SJSA1 (cell line): ENCODE data around the gene SCUBE2. TPM values are rescaled to one million over a fixed set of nuclear protein-coding genes. Genes with fewer than 3 reads are reported as not detected.

Experiments
- DNase-seq, 2 experiments: peaks; one replicate each; pipeline ENCODE4 v3.0.0-alpha.2; 2015 to 2020; ENCODE audit warnings: low spot score in 2 of 2, low read depth in 1 of 2
- H3K27ac ChIP-seq: fragments of 250-450 bp; sonication (Bioruptor Pico); 2 replicates; pipeline ENCODE4 v1.5.1; 2020; ENCODE audit warnings: mild to moderate bottlenecking, moderate library complexity
- H3K27me3 ChIP-seq: fragments of 250-450 bp; sonication (Bioruptor Pico); replicated peaks from 2 replicates; pipeline ENCODE4 v1.5.1; 2020; ENCODE audit warnings: mild to moderate bottlenecking, moderate library complexity
- H3K36me3 ChIP-seq: fragments of 250-450 bp; sonication (Bioruptor Pico); 2 replicates; pipeline ENCODE4 v1.5.1; 2020; ENCODE audit warnings: mild to moderate bottlenecking
- H3K4me1 ChIP-seq: fragments of 250-450 bp; sonication (Bioruptor Pico); replicated peaks from 2 replicates; pipeline ENCODE4 v1.6.1; 2021; ENCODE audit warnings: mild to moderate bottlenecking
- H3K4me3 ChIP-seq: fragments of 250-450 bp; sonication (Bioruptor Pico); 2 replicates; pipeline ENCODE4 v1.5.1; 2020; ENCODE audit warnings: mild to moderate bottlenecking
- H3K9me3 ChIP-seq: fragments of 250-450 bp; sonication (Bioruptor Pico); replicated peaks from 2 replicates; pipeline ENCODE4 v1.5.1; 2020; ENCODE audit warnings: mild to moderate bottlenecking
- total RNA-seq: library from RNA; depleted of rRNA; stranded (reverse); fragments of >200 nt; shearing (Covaris generic); gene quantifications from 2 replicates; pipeline ENCODE4 v1.2.3, GENCODE V29; 2014; rRNA removed

Gene SCUBE2
- total RNA-seq: not detected in 2 replicates

DNA sequence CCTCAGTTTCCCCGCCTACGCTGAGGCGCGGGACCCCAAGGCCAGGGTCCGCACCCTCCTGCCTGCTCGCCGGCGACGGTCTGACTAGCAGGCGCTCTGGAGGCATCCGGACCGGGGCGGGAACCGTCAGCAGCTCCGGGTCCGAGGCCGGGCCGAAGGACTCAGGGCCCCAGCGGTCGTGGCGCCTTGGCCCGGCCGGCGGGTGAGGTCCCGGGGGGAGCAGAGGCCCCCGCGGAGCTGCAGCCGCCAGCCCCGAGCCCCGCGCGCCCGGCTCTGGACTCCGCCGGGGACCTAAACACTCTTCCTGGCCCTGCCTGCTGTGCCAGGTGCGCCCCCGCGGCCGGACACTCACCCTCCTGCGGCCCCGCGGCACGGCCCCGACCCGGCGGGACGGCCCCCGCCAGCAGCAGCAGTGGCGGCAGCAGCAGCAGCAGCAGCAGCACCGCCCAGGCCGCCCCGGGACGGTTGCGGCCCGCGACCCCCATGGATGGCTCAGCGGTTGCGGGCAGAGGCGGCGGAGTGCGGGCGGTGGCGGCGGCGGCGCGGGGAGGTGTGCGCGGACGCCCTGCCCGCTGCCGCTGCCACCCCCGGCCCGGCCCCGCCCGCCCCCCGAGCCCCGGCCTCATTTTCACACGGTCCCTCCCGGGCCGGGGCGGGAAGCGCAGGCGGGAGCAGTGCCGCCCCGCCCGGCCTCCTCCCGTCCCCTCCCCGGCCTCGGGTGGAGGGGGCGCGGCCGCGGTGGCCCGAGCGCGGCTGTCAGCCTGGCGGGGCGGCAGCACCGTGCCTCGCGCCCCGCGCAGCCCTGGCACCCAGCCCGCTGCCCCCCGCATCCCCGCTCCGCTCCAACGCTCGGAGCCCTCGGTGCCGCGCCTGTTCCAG is at the start of gene SCUBE2:
TSS of gene SCUBE2 (minus strand) at position 556 of the 879 bp plus-strand sequence. CDS start at position 485, 71 bp downstream.
- no peak for DNase-seq
- Histone ChIP-seq H3K27me3 (peaks cover 9% of the 10 kb centered on the region; the same call in 1 of the 2 replicates), H3K27ac (no peak within 1 kb of the TSS), H3K4me1 (no peaks in the 10 kb centered on the region; the same call in 1 of the 2 replicates), H3K36me3 (no peaks in the 10 kb centered on the region), H3K4me3 (peak within 1 kb of the TSS; percentile 27), H3K9me3 (no peaks in the 10 kb centered on the region)

DNA sequence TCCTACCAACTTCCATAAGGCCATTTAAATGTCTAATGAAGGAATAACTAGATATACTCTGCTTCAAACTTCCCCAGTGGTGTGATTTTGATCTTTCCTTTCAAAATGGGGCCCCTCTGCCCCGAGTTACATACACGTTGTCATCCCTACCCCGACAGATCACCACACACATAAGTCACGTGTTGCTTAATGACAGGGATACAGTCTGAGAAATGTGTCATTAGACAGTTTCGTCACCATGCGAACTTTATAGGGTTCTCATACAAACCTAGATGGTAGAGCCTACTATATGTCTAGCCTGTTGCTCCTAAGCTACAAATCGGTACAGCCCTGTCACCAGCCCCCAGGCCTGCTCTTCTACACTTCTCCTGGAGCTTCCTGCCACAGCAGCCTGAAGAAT is 49.8 kb upstream of the SCUBE2 start:
- H3K9me3 ChIP-seq: no peaks in the 10 kb centered on the region
- H3K27me3 ChIP-seq: no peaks in the 10 kb centered on the region
- no peak for DNase-seq
- no peak overlapping the region for H3K27ac ChIP-seq
- peaks cover 53% of the 10 kb centered on the region for H3K36me3 ChIP-seq
- H3K4me3 ChIP-seq: no peak overlapping the region
- H3K4me1 ChIP-seq: peaks cover 19% of the 10 kb centered on the region

- Histone ChIP-seq H3K4me1 (peaks cover 19% of the 10 kb centered on the region), H3K27me3 (no peaks in the 10 kb centered on the region), H3K36me3 (peaks cover 46% of the 10 kb centered on the region), H3K27ac (no peak overlapping the region), H3K4me3 (no peak overlapping the region), H3K9me3 (no peaks in the 10 kb centered on the region)
- DNase-seq: no peak
These were observed 48.4 kb upstream of the SCUBE2 start for GRCh38 chr11:9139628-9140357.

DNA sequence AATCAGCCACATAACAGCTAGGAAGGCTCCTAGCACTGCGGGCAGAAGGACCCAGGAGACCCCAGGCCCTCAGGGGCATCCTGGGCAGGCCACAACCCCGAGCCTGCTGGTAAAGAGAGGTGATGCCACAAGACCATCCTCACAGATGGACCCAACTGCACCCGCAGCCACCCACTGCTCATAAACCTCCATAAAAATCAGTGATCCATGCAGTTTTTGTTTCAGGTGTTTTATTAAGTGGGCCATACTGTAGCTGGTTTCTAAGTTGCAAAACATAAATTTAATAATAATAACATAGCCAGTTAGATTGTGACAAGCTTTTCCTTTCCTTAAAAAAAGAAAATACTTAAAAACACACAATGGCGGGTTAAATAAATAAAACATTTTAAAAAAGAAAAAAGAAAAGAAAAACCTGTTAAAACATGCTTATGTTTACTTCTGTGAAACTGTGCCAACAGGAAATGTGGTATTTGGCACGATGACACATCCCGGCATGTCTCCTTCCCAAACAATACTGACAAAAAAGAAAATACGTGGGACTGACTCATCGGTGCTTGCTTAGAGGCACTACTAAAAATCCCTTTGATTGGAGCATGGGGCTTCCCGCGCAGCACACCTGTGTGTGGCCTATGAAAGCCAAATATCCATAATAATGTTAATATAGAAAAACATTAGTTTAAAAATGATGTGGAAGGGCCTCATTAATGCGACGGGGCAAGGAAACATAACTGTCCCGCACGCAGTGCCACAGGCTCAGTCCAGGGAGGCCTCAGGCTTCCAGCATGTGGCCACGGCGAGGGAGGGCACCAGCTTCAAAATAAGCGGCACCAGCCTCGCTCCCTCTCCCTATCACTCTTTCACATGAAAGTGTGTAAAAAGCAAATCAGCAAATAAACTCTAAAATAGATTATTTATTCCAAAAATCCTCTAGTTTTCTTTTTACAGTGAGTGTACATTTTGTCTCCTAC is 47.5 kb upstream of the SCUBE2 start:
- Histone ChIP-seq H3K9me3 (no peaks in the 10 kb centered on the region), H3K4me3 (no peak overlapping the region), H3K36me3 (peaks cover 41% of the 10 kb centered on the region), H3K27ac (no peak overlapping the region), H3K27me3 (no peaks in the 10 kb centered on the region), H3K4me1 (peaks cover 19% of the 10 kb centered on the region)
- DNase-seq: peak; percentile 63 to 81

GRCh38 chr11:9138133-9138453 is 46.7 kb upstream of the SCUBE2 start:
- no peak overlapping the region for H3K27ac ChIP-seq
- peaks cover 35% of the 10 kb centered on the region for H3K36me3 ChIP-seq

GRCh38 chr11:9137293-9138132 is 46.1 kb upstream of the SCUBE2 start:
- Histone ChIP-seq H3K4me3 (no peak overlapping the region), H3K36me3 (peaks cover 31% of the 10 kb centered on the region), H3K4me1 (peaks cover 19% of the 10 kb centered on the region), H3K9me3 (no peaks in the 10 kb centered on the region), H3K27me3 (no peaks in the 10 kb centered on the region), H3K27ac (no peak overlapping the region)
- DNase-seq: peak; percentile 42 to 51

More at GRCh38 chr11:9138133-9138453, 46.7 kb upstream of the SCUBE2 start:
- no peak for DNase-seq
- Histone ChIP-seq H3K27me3 (no peaks in the 10 kb centered on the region), H3K9me3 (no peaks in the 10 kb centered on the region), H3K4me3 (no peak overlapping the region), H3K4me1 (peaks cover 19% of the 10 kb centered on the region)

- H3K4me1 ChIP-seq: peaks cover 19% of the 10 kb centered on the region
These were observed 45.3 kb upstream of the SCUBE2 start for GRCh38 chr11:9136741-9137140.

GRCh38 chr11:9133956-9134355 is 42.6 kb upstream of the SCUBE2 start:
- Histone ChIP-seq H3K27ac (no peak overlapping the region), H3K36me3 (peaks cover 14% of the 10 kb centered on the region)
- DNase-seq: no peak

More at GRCh38 chr11:9136741-9137140, 45.3 kb upstream of the SCUBE2 start:
- H3K4me3 ChIP-seq: no peak overlapping the region
- H3K27ac ChIP-seq: no peak overlapping the region
- peaks cover 29% of the 10 kb centered on the region for H3K36me3 ChIP-seq
- H3K9me3 ChIP-seq: no peaks in the 10 kb centered on the region
- no peak for DNase-seq
- no peaks in the 10 kb centered on the region for H3K27me3 ChIP-seq

GRCh38 chr11:9132203-9132878 is 40.9 kb upstream of the SCUBE2 start:
- Histone ChIP-seq H3K9me3 (no peaks in the 10 kb centered on the region), H3K27ac (no peak overlapping the region), H3K36me3 (peaks cover 1% of the 10 kb centered on the region), H3K4me1 (no peaks in the 10 kb centered on the region), H3K4me3 (no peak overlapping the region), H3K27me3 (no peaks in the 10 kb centered on the region)
- DNase-seq: no peak

More at GRCh38 chr11:9133956-9134355, 42.6 kb upstream of the SCUBE2 start:
- Histone ChIP-seq H3K4me3 (no peak overlapping the region), H3K4me1 (peaks cover 9% of the 10 kb centered on the region), H3K27me3 (no peaks in the 10 kb centered on the region), H3K9me3 (no peaks in the 10 kb centered on the region)

DNA sequence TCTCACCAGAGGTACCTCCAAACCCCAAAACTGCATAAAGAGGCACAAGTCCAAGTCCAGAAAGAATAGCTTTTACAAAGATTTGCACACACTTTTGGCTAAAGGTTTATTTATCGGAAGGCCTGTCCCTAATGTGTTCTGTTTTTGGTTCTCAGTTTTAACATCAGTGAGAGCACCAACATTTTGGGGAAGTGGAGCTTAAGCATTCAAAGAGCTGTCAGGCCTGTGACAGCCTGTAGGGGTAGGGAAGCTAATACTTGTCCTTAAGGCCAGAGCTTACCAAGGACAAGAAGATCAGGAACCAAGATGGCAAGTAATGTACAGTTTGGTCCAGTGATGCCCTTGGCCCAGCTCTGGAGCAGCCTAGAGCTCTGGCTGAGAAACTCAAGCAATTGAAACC is 38.9 kb upstream of the SCUBE2 start:
- no peaks in the 10 kb centered on the region for H3K27me3 ChIP-seq
- no peak overlapping the region for H3K4me3 ChIP-seq
- no peak overlapping the region for H3K27ac ChIP-seq
- DNase-seq: no peak
- no peaks in the 10 kb centered on the region for H3K4me1 ChIP-seq
- no peaks in the 10 kb centered on the region for H3K9me3 ChIP-seq
- H3K36me3 ChIP-seq: no peaks in the 10 kb centered on the region

DNA sequence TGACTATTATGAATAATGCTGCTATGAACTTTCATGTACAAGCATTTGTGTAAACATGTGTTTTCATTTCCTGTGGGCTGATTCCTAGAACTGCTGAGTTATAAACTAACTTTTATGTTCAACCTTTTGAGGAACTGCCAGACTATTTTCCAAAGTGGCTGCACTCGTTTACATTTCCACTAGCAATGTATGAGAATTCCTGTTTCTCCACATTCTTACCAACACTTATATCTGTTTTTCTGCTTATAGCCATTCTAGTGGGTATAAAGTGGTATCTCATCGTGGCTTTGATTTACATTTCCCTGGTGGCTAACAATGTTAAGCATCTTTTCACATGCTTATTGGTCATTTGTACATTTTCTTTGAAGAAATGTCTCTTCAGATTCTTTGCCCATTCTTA is 35.2 kb upstream of the SCUBE2 start:
- no peaks in the 10 kb centered on the region for H3K36me3 ChIP-seq
- no peaks in the 10 kb centered on the region for H3K9me3 ChIP-seq
- H3K27me3 ChIP-seq: no peaks in the 10 kb centered on the region
- no peak overlapping the region for H3K27ac ChIP-seq
- H3K4me3 ChIP-seq: no peak overlapping the region
- H3K4me1 ChIP-seq: no peaks in the 10 kb centered on the region
- DNase-seq: no peak

DNA sequence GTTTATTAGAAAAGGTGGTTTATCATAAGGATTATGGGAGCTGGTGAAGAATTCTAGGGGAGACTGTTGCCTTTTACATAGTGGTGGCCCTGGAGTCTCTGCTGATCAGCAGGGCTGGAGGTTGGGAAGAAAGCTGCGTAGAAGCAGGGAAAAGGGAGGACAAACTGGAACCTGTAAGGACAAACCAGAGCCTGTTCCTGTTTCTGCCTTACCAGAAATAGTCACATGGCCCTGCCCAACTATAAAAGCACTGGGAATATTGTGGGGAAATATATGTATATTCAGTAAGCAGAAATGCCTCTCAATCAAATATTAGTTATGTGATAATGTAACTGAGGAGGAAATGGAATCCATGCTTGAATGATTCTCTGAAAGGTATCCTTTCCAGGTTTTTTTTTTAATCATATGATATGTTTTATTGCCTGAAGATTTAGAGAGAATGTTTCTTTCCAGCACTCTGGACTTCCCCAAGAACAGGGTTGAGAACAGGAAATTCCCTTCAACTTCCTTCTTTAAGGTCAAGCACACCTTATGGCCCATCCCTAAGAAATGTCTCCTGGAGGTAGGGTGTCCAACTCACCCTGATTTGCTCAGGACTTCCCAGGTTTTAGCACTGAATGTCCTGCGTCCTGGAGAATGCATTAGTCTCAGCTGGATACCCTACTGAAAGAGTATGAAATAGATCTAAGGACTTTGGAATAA is 33.9 kb upstream of the SCUBE2 start:
- Histone ChIP-seq H3K27ac (no peak overlapping the region), H3K9me3 (no peaks in the 10 kb centered on the region), H3K4me1 (no peaks in the 10 kb centered on the region), H3K4me3 (no peak overlapping the region), H3K27me3 (no peaks in the 10 kb centered on the region), H3K36me3 (no peaks in the 10 kb centered on the region)
- DNase-seq: no peak
